Measurements from ENCODE around the gene GUCY2C. TPM values are rescaled to one million over a fixed set of nuclear protein-coding genes. Genes with fewer than 3 reads are reported as not detected.

Gene GUCY2C
- total RNA-seq, 1 experiment from 2014 or later: 1.9 TPM

DNA sequence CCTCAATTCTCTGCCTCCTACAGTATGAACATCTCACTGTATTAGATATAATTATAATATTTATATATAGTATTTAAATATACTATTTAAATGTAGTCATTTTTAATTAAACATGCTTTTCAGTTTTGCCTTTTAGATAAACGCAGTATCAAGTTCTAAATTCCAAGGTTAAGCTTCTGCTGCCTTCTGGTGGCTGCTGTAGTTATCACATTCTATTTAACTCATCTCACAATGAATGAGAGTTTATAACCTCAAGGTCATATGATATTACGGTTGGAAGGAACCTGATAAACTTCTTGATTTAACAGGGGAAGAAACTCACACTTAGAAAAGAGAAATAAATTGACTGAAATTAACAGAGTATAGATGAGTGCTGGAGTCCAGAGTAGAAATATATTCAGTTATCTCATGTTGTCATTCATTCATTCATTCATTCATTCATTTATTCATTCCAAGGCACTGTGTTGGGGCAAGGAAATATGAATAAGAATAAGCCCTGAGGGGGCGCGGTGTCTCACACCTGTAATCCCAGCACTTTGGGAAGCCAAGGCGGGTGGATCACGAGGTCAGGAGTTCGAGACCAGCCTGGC is 31.9 kb downstream of the GUCY2C start:
- Histone ChIP-seq H2BK20ac (ENCODE audit: low read depth, low read length, poor library complexity, severe bottlenecking) (no peak overlapping the region), H4K20me1 (ENCODE audit: control insufficient read depth, insufficient read depth, insufficient read length) (no peaks in the 10 kb centered on the region), H2BK5ac (ENCODE audit: insufficient read length, low read length) (no peak overlapping the region), H3K79me2 (ENCODE audit: insufficient read depth, low read length) (no peaks in the 10 kb centered on the region), H4K91ac (ENCODE audit: insufficient read length, low read depth, low read length) (no peak overlapping the region), H4K8ac (replicated peaks; ENCODE audit: insufficient read length, low read depth, low read length) (no peak overlapping the region), H3K9me3 (ENCODE audit: control insufficient read depth, low read depth, low read length) (no peaks in the 10 kb centered on the region), H3K27me3 (ENCODE audit: insufficient read depth, low read length) (no peaks in the 10 kb centered on the region), H2BK15ac (ENCODE audit: low read depth, low read length) (no peak overlapping the region), H4K5ac (ENCODE audit: insufficient read length, low read depth, low read length) (no peak overlapping the region), H2BK12ac (ENCODE audit: insufficient read length, low read depth, low read length) (no peak overlapping the region), H2BK120ac (ENCODE audit: low read depth, low read length, poor library complexity, severe bottlenecking) (no peak overlapping the region), H3K4me1 (ENCODE audit: insufficient read depth, low read length) (peaks cover 6% of the 10 kb centered on the region; the same call in 1 of the 2 replicates), H3K4me2 (ENCODE audit: insufficient read depth, insufficient read length, low read length) (no peak overlapping the region), H2AK5ac (ENCODE audit: insufficient read length, low read length) (no peak overlapping the region), H3K23ac (ENCODE audit: insufficient read length, low read depth, low read length) (no peak overlapping the region), H3K56ac (ENCODE audit: insufficient read length, low read depth, low read length) (no peak overlapping the region), H3K23me2 (ENCODE audit: insufficient read length, low read depth, low read length, poor library complexity, severe bottlenecking) (no peaks in the 10 kb centered on the region), H3T11ph (ENCODE audit: low read length) (no peak overlapping the region), H2AFZ (ENCODE audit: low read length) (no peak overlapping the region), H3K27ac (ENCODE audit: insufficient read length, low read depth, low read length) (no peak overlapping the region), H3K79me1 (ENCODE audit: insufficient read depth, low read depth, low read length, poor library complexity, severe bottlenecking) (no peaks in the 10 kb centered on the region), H3K18ac (ENCODE audit: insufficient read length, low read depth, low read length) (no peak overlapping the region), H3K9ac (ENCODE audit: extremely low read depth, insufficient read length, low read length) (no peak overlapping the region), H3K14ac (ENCODE audit: insufficient read depth, low read length) (no peak overlapping the region), H3K4ac (ENCODE audit: low read depth, low read length) (no peak overlapping the region)
- TF ChIP-seq, protein P1, sequence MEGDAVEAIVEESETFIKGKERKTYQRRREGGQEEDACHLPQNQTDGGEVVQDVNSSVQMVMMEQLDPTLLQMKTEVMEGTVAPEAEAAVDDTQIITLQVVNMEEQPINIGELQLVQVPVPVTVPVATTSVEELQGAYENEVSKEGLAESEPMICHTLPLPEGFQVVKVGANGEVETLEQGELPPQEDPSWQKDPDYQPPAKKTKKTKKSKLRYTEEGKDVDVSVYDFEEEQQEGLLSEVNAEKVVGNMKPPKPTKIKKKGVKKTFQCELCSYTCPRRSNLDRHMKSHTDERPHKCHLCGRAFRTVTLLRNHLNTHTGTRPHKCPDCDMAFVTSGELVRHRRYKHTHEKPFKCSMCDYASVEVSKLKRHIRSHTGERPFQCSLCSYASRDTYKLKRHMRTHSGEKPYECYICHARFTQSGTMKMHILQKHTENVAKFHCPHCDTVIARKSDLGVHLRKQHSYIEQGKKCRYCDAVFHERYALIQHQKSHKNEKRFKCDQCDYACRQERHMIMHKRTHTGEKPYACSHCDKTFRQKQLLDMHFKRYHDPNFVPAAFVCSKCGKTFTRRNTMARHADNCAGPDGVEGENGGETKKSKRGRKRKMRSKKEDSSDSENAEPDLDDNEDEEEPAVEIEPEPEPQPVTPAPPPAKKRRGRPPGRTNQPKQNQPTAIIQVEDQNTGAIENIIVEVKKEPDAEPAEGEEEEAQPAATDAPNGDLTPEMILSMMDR (conservative IDR thresholded peaks at IDR 0.05): peak; percentile 76
- peaks cover 7 to 11% of the 10 kb centered on the region in 2 experiments for H3K4me1 Mint-ChIP-seq
- H3K27ac Mint-ChIP-seq: no peak overlapping the region
- no peaks in the 10 kb centered on the region for H3K27me3 Mint-ChIP-seq (ENCODE audit: low read depth)
- DNase-seq: no peak
- H3K9me3 Mint-ChIP-seq: no peaks in the 10 kb centered on the region
- no CpG with 5 or more reads among the region's 7 CpGs for WGBS (ENCODE audit: extremely low coverage, insufficient read length, low lambda C conversion rate)
- H3K4me3 Mint-ChIP-seq: no peak overlapping the region
- peaks cover 0 to 2% (median 0%) of the 10 kb centered on the region in 3 experiments; a peak in 1 of 7 replicates for H3K36me3 Mint-ChIP-seq (ENCODE audit: insufficient read depth in 1 of 3, low read depth in 3 of 3)

Data from H9 (cell line).